ENCODE results near the gene SLC35G6.
A peak's percentile ranks its signal among the peaks of the same experiment; 100 is the strongest.
"Not testable (repeated sequence)": the region's sequence is repeated elsewhere in the genome, so short reads cannot be mapped to it uniquely, and the experiment has no call there.

The SLC35G6 gene

DNA sequence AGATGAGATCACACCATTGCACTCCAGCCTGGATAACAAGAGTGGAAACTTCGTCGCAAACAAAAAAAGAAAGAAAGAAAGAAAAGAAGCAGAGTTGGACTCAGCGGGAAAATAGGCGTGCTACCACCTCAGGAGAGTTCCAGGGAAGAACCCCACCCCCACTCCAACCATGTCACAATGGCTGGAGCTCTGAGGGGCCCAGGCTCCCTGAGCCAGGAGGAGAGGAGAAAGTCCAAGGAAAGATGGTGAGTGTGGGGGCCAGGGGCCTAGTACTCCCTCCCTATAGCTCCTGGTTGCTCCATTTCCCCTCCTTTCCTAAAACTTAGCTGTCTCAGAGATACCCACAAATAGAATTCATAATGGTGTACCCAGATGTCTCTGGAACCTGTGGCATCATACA lies at the start of gene SLC35G6:
Gene SLC35G6 (plus strand): TSS at position 172 of the 400 bp plus-strand sequence. CDS start 71 bp downstream, at position 243.
- not testable (repeated sequence) for DNase-seq

DNA sequence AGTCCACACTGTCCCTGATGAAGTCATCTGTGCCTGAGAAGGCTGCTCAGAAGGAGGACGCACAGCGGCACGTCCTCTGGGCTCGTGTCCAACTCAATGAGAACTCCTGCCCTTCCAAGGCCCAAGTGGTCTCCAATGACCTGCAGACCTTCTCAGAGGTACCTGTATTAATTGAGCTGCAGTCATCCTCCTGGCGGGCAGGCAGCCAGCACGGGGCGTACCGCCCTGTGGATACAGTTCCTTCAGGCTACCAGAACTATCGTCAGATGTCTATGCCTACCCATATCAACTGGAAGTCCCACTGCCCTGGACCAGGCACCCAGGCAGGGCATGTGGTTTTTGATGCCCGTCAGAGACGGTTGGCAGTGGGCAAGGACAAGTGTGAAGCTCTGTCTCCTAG lies 49.0 kb upstream of the SLC35G6 start:
- no peak for DNase-seq

DNA sequence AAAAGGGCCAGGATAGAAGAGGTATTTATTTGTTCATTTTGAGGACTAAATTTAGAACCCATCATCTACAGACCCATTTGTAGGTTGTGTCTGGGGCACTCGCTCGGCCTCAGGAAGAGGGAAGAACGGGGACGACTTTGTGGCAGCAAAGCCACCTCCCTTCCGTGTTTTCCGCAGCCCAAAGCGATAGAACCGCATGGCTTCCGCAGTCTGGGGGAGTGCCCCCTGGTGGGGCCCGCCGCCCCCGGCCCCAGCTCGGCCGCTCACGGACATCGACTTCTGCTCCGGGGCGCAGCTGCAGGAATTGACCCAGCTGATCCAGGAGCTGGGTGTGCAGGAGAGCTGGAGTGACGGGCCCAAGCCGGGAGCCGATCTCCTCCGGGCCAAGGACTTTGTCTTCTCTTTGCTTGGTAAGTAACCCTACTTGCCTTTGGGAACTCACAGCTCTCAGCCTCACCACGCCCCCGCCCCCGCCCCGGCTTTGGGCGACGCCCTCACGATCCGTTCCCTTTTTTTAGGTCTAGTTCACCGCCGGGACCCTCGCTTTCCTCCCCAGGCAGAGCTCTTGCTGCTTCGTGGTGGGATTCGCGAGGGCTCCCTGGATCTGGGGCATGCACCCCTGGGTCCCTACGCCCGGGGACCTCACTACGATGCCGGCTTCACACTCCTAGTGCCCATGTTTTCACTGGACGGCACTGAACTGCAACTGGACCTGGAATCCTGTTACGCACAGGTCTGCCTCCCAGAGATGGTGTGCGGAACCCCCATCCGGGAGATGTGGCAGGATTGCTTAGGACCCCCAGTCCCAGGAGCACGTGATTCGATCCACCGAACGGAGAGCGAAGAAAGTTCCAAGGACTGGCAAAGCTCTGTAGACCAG lies 45.3 kb upstream of the SLC35G6 start:
- peak; percentile 47 for DNase-seq

DNA sequence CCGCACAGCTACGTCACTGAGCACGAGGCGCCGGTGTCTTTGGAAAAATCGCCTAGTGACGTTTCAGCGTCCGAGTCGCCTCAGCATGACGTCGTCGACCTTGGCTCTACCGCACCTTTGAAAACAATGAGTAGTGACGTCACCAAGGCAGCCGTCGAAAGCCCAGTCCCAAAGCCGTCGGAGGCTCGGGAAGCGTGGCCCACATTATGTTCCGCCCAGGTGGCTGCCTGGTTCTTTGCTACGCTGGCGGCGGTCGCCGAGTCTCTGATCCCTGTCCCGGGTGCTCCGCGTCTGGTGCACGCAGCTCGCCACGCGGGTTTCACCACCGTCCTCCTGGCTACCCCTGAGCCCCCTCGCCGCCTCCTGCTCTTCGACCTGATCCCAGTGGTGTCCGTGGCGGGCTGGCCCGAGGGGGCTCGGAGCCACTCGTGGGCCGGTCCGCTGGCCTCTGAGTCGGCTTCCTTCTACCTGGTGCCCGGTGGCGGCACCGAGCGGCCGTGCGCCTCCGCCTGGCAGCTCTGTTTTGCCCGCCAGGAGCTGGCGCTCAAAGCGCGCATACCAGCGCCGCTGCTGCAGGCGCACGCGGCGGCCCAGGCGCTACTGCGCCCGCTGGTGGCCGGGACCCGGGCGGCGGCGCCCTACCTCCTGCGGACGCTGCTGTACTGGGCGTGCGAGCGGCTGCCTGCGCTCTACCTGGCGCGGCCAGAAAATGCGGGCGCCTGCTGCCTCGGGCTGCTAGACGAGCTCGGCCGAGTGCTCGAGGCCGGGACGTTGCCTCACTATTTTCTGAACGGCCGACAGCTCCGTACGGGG lies 44.5 kb upstream of the SLC35G6 start:
- DNase-seq = peak; percentile 79

DNA sequence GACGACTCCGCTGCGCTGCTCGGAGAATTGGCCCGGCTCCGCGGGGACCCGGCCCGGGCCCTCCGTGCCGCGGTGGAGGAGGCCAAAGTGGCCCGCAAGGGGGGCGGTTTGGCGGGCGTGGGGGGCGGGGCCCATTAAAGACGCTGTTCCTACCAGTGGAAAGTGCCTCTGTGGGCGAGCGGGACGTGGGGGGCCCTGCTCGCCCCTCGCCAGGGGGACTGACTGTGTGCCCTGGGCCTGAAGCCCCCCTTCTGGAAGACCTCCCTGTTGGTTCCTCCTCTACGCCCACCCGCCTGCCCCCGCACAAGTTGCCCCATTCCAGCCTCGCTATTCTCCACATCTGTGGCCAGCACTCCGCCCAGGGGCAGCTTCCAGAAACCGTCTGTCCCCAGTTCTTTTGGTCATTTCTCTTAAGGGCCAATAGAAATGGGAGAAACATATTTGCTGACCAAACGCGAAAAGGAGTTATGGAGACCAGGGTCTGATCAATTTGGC lies 43.8 kb upstream of the SLC35G6 start:
- no peak for DNase-seq

DNA sequence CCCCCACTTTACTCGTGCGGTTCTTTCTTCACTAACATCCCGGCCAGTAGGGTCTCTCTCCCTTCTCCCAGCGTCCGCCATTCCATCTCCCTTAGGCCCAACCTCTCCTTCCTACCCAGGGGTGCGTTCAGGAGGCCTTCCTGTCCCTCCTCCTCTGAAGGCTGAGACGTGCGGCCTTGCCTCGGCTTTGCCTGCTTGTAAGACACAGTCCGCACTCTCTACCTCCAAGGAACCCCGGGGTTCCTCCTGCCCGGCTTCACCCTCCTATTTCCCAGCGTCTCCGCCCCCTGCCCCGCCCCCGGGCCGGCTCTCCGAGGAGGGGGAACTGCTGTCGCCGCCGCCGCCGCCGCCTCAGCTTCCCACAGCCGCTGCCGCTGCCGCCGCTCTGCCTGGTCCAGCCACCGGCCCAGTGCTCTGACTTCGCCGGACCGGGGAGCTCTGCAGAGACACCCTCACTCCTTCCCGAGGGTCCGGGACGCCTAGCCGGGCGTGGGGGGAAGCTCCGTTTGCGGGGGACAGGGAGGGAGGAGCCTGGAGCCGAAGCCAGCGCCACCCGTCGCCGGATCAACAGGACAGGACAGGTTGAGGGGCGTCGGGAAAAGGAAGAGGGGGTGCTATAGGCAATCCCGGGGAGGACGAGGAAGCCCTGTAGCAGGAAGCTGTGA lies 43.2 kb upstream of the SLC35G6 start:
- peak; percentile 57 for DNase-seq

DNA sequence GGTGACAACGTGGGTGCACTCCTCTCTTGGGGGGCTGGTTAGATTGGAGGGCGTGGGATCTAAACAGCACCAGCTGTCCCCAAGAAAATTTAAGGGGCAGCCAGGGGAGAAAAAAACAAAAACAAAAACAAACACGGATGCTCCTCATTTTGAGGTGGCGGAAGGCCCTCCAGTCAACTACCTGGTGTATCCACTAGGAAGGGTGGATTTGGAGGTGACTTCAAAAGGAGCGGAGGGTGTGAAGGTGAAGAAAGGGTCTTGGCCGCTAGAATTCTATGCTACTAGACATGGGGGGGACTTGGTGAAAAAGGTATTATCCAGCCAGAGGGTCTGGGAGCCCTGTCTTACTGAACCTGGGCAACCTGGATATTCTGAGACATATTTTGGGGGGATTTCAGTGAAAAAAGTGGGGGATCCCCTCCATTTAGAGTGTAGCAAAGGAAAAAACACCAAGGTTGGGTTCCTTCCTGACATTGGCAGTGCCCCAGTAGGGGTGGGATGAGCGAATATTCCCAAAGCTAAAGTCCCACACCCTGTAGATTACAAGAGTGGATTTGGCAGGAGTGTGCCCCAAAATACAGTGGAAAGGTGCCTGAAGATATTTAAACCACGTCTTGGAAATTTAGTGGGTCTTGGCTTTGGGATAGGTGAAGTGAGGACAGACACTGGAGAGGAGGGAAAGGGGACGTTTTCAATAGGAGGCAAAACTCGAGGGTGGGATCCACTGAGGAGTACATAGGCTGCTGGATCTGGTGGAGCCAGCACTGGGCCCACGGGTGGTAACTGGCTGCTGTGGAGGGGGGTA lies 42.4 kb upstream of the SLC35G6 start:
- no peak for DNase-seq

DNA sequence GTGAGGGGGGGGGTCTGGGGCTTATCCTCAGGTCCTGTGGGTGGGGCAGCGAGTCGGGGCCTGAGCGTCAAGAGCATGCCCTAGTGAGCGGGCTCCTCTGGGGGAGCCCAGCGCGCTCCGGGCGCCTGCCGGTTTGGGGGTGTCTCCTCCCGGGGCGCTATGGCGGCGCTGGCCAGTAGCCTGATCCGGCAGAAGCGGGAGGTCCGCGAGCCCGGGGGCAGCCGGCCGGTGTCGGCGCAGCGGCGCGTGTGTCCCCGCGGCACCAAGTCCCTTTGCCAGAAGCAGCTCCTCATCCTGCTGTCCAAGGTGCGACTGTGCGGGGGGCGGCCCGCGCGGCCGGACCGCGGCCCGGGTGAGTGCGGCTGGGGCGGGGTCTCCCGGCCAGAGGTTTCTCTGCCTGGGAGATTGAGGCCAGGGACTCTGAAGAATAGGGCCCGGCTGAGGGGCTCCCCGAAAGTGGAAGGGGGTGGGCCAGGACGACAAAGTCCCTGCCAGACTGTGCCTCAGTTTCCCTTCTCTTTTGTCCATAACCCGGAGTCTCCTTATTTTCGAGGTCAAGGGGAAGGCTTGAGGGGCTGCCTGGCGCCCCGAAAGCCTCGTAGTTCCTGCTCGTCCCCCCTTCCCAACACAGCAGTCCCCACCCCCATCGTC lies 41.7 kb upstream of the SLC35G6 start, which contains the start of gene FGF11:
Gene FGF11 (plus strand): TSS at position 51 of the 651 bp plus-strand sequence. CDS start 109 bp downstream, at position 160.
- no peak for DNase-seq

DNA sequence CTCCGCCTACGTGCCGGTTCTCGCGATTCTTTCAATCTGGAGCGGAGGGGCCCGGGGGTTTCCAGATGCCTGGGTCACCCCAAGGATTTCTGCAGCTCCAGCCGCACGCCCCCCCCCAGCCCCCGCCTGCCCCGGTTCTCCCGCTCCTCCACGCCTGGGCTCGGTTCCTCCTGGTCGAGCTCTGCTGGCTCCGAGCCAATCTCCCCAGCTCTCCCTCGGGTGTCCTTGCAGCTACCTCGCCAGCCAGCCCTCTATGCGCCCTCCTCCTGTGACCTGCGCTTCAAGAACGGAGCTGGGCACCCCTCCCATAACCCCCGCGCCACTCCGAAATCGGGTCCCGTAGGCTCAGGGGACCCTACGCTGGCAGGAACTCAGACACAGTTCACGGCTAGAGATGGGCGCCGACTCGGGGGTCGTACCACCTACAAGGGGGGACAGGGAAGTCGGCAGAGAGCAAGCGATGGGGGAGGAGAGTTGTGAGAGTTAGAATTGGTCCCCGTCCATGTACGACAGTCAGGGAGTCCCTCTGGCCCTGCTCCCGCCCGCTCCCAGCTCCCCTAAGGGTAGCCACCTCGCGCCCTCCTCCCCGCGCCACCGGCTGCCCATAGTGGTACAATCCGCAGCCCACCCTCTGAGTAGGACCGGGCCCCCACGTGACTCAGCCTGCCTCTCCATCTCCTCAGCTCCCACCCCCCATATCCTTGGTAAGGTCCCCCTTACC lies 41.0 kb upstream of the SLC35G6 start:
- DNase-seq = peak; percentile 12

DNA sequence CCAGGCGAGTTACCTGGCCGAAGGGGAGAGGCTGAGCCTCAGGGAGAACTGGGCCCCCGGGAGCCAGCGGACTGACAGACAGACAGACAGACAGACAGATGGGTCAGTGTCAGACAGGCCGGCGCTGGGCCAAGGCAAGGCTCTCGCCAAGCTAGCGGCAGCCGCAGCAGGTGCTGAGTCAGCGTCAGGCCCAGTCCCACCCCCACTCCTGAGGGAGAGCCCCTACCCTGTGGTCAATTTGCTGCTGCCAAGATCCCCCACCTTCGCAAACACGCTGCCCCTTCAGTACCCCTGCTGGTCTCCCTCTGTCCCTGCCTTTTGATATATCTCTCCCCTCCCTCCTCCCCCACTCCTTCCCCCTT lies 40.4 kb upstream of the SLC35G6 start:
- DNase-seq = no peak

DNA sequence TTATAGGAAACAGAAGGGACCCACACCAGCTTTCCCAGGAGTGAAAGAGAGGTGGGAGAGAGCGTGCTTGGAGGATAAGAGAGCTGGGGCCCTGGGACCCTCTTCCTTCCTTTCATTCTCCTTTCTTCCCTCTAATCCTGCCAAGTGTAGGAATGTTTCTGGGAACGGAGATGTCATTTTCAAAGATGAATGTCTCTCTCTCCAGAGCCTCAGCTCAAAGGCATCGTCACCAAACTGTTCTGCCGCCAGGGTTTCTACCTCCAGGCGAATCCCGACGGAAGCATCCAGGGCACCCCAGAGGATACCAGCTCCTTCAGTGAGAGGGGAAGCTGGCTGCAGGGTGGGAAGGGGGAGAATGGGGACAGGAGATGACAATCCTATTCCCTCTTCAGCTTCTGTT lies 40.0 kb upstream of the SLC35G6 start:
- no peak for DNase-seq

DNA sequence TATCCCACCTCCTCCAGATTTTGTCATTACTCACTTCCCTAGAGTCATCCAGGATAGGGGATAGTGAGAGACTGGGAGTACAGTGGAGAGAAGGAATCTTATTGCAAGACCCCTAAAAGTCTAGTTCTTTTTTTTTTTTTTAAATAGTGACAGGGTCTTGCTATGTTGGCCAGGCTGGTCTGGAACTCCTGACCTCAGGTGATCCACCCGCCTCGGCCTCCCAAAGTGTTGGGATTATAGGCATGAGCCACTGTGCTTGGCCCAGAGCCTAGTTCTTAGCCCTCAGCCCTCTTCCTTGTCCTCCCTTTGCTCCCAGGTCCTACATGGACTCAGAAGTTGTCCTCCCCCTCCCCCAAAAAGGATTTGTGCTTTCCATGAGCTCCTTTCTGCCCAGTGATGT lies 39.1 kb upstream of the SLC35G6 start:
- no peak for DNase-seq

DNA sequence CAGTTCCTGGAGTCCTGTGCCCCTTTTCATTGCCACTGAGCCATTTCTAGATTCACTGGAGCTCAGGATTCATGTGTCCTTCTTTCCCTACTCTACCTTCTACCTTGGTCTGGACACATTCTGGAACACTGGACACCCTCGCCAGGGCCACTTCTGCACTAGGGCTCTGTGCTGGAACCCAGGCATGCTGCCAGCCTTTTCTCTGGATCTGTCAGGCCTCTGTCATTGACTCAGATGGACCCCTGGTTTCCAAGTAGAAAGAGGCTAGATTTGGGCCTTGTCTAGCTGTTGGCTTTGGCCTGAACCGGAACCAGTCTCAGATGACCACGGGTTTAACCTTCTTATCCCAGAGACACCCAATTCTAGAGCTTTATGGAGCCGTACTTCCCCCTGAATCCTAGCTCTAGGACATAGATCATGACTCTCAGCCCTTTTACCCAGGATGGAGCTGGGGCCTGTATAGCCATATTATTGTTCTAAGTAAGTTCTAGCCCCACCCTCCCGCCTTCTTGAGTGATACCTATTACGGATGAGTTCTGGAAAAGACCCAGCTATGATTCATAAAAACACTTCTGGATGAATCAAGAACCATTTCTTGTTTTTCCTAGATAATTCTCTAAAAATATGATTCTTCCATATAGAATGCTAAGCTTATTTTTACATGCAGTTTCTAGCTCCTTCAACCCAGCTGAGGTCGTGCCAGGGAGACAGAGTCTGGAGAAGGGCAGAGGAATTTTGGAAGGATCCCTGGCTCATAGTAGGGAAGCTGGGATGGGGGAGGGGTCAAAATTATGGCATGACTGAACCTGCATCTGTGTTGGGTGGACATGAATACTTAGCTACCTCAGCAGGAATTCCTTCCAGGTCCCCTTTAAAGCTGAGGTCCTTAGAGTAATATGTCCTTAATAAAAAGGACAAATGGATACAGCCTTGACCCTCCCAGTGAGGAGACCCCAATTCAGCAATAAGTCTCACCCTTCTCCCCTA lies 37.5 kb upstream of the SLC35G6 start:
- no peak for DNase-seq

DNA sequence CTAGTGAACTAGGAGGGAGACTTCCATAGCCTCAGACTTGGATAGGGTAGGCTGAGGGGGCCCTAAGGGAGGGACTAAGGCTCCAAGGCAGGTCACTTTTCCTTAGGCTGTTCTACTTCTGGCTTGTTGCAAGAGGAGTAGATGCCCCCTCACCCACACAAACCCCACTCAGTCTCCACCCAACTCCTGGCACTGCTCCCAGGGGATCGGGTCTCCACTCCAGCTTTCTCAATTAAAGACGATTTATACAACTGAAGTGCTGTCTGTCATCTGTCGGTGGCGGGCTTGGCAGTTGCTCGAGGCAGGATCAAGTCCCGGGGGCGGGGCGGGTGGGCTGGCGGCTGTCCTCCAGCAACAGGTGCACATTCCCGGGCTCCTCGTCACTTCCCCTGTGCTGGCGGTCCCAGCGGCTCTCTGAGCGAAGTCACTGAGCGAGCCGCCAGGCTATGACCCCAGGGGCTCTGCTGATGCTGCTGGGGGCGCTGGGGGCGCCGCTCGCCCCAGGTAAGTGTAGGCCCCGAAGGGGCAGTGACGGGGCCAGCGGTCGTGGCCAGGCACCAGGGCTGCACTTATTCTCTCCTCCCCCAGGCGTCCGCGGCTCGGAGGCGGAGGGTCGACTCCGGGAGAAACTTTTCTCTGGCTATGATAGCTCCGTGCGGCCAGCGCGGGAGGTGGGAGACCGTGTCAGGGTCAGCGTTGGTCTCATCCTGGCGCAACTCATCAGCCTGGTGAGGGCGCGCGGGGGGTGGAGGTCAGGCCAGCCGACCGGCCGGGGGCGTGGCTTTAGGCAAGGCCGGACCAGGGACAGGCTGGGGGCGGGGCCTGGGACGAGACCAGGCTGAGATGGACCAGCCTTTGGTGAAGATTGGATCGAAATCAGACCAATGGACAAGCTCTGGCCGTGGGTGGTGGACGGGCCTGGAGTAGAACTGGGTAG lies 36.3 kb upstream of the SLC35G6 start, which contains the start of gene CHRNB1:
Gene CHRNB1 (plus strand): TSS at position 380 of the 937 bp plus-strand sequence. CDS start 67 bp downstream, at position 447.
- DNase-seq = no peak

DNA sequence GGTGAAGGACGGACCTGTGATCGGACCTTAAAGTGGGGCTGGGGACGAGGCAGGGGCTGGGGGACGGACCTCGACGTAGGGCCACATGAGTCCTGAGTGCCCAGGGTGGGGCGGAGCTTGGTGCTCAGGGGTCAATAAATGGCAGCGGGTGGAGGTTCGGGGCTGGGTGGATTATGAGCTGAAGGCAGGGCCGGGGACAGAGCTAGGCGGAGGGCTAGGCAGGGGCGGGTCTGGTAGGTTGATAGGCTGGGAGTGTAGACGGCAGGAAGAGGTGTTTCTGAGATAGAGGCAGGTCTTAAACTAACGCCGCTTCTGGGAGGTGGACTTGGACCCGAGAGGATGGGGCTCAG lies 35.7 kb upstream of the SLC35G6 start:
- peak; percentile 35 for DNase-seq

DNA sequence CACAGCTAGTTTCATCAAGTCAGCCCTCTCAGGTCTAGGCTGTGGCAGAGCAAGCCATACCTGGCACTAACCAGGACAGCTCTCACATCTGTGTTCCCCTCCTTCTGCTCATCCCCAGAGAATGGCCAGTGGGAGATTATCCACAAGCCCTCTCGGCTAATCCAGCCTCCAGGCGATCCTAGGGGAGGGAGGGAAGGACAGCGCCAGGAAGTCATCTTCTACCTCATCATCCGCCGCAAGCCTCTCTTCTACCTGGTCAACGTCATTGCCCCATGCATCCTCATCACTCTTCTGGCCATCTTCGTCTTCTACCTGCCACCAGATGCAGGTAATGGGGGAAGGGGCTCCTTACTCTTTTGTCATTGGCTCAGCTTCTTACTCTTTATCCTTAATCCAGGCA lies 32.8 kb upstream of the SLC35G6 start:
- DNase-seq = no peak

DNA sequence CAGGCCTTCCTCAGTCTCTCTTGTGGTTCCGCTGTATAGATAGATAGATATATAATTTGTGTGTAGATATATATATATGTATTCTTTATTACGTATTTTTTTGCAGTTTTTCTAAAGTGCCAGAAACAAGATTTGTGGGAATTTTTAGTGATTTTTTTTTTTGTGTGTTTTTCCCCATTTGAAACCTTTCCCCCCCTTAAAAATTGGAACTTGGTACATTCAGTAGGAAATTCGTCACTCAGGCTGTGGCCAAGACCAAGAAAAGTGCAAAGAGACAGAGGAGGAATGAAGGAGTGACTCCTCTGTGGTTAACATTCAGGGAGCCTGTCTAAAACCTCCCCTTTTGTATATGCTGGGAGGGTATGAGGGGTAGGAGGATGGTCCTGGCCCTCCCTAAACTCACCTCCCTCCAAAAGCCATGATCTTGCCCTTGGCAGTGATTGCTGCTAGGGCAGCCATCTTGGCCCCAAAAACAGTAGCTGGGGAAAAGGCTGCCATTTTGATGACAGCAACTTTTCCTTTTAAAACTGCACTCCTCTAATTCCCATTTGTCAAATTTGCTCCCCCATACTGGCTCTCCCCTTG lies 21.2 kb upstream of the SLC35G6 start:
- DNase-seq = no peak
